OCI-LY7 (cell line): Measurements from ENCODE around the gene PRF1. TPM values are rescaled to one million over a fixed set of nuclear protein-coding genes. Genes with fewer than 3 reads are reported as not detected.

Experiments used
- BruUV-seq: library from RNA; stranded (reverse); fragments of 400-500 nt; replicated peaks from 2 replicates; lab custom pipeline; 2021; lab: Mats Ljungman, UMichigan
- CTCF ChIA-PET: fragments of 300-600 bp; sonication (Branson Sonifier 250); formaldehyde crosslinking; loops from one replicate; lab custom pipeline; 2022; ENCODE audit warnings: antibody characterized with exemption; ENCODE audit not compliant: unreplicated experiment; lab: Charles Lee
- POLR2A ChIA-PET: fragments of 300-600 bp; sonication (Branson Sonifier 250); formaldehyde crosslinking; loops from one replicate; lab custom pipeline; 2022; ENCODE audit warnings: antibody characterized with exemption; lab: Charles Lee
- DNase-seq: peaks from one replicate; pipeline ENCODE4 v3.0.0-alpha.2; 2015; ENCODE audit warnings: low spot score
- H2AFZ ChIP-seq: fragments of 200-600 bp; sonication (generic), shearing (Covaris generic); 2 replicates; pipeline ENCODE4 v1.6.1; 2014; ENCODE audit warnings: mild to moderate bottlenecking, antibody characterized with exemption, low read length, moderate library complexity
- H3K27ac ChIP-seq: fragments of 200-600 bp; sonication (generic); 2 replicates; pipeline ENCODE4 v1.5.1; 2014; ENCODE audit warnings: mixed run types, low read depth, mild to moderate bottlenecking, moderate library complexity, low read length, inconsistent platforms; ENCODE audit not compliant: poor library complexity, severe bottlenecking
- H3K36me3 ChIP-seq: fragments of 200-600 bp; sonication (generic); 2 replicates; pipeline ENCODE4 v1.6.1; 2014; ENCODE audit warnings: mild to moderate bottlenecking, antibody characterized with exemption, low read length, moderate library complexity, mixed read lengths; ENCODE audit not compliant: insufficient read depth
- H3K4me1 ChIP-seq: fragments of 200-600 bp; sonication (generic); 2 replicates; pipeline ENCODE4 v1.5.1; 2014; ENCODE audit warnings: mild to moderate bottlenecking, low read length; ENCODE audit not compliant: insufficient read depth, poor library complexity, severe bottlenecking
- H3K4me2 ChIP-seq: fragments of 200-600 bp; sonication (generic); 2 replicates; pipeline ENCODE4 v1.6.1; 2014; ENCODE audit warnings: mild to moderate bottlenecking, low read length
- H3K4me3 ChIP-seq: fragments of 200-600 bp; sonication (generic); 2 replicates; pipeline ENCODE4 v1.5.1; 2014; ENCODE audit warnings: mild to moderate bottlenecking, low read depth, low read length; ENCODE audit not compliant: poor library complexity, severe bottlenecking
- H3K79me2 ChIP-seq: fragments of 200-600 bp; sonication (generic); 2 replicates; pipeline ENCODE4 v1.6.1; 2016; ENCODE audit warnings: low read depth, mild to moderate bottlenecking, low read length, moderate library complexity, mixed read lengths; ENCODE audit not compliant: insufficient read depth
- H3K9me2 ChIP-seq: fragments of 200-600 bp; sonication (generic); 2 replicates; pipeline ENCODE4 v1.6.1; 2016; ENCODE audit warnings: mild to moderate bottlenecking, low read length, mixed read lengths; ENCODE audit not compliant: insufficient read depth
- H3K9me3 ChIP-seq: fragments of 200-600 bp; sonication (generic); 2 replicates; pipeline ENCODE4 v1.6.1; 2014; ENCODE audit warnings: mild to moderate bottlenecking, mixed run types, low read length, mixed read lengths
- H4K20me1 ChIP-seq: fragments of 200-600 bp; sonication (generic); 2 replicates; pipeline ENCODE4 v1.6.1; 2014; ENCODE audit warnings: mild to moderate bottlenecking, antibody characterized with exemption, low read length, moderate library complexity, mixed read lengths; ENCODE audit not compliant: insufficient read depth
- EZH2phosphoT487 ChIP-seq: fragments of 200-600 bp; sonication (generic); IDR thresholded peaks from 2 replicates; pipeline ENCODE4 v1.6.1; 2018; ENCODE audit warnings: low read depth, borderline replicate concordance, mild to moderate bottlenecking, mixed run types, antibody characterized with exemption, low read length, moderate library complexity, mixed read lengths
- intact Hi-C: fragments of 100-400 bp; cut with micrococcal nuclease; formaldehyde crosslinking; loops from one replicate; pipeline ENCODE4 v1.10.0; 2022; ENCODE audit not compliant: unreplicated experiment
- total RNA-seq, 2 experiments: library from RNA; depleted of rRNA in 1 of 2; stranded (reverse); fragments of >200 nt in 1 of 2; shearing (Covaris generic) in 1 of 2; gene quantifications; 2 replicates each; pipeline ENCODE4 v1.2.3, GENCODE V29; 2014 to 2022
- TF ChIP-seq, protein P1 (sequence below): fragments of 200-600 bp; sonication (generic); conservative IDR thresholded peaks from 2 replicates; pipeline ENCODE4 v1.5.1; 2014; ENCODE audit warnings: mild to moderate bottlenecking, antibody characterized with exemption, low read length, moderate library complexity, mixed read lengths

Gene PRF1
- total RNA-seq, 2 experiments from 2014 or later = 5.8 to 7.0 TPM

DNA sequence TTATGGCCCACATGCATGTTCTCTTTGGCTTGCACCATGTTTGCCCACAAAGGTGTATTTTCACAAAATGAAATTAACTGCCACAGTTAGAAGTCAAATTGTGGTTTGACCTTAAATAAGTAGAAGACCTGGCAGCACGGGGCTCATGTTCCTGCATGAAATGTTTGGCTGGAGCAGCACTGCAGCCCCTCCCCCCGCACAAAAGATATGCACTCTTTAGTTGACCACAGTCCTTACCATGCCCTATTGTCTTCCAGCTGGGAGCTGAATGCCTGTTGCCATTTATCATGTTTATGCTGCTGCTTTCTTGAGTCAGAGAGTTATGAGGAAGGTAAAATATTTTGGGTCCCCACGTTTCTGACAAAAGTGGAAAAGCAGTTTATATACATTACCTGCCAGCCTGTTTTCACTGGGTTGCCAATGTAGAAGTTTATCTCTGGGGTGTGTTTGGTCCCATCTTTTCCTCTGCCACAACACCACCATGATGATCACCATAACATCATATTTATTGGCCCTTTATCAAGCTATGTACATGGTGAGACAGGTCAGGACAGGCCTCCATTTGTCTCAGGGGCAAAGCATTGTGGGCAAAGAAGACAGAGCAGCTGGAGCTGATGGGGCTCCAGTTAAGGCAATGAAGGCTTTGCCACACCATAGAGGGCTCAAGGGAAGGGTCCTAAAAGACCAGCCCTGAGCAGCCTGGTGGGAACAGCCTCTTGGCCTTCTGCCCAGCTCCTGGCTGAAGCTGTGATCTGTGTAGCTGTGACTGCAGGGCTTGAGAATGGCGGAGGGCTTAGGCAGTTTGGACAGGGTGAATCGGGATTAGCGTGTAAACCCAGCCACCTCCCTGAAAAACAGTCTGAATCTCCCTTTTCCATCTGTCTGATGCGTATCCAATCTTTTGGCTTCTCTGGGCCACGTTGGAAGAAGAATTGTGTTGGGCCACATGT, 5.4 kb downstream of the PRF1 start:
- no peaks in the 10 kb centered on the region for H3K79me2 ChIP-seq
- DNase-seq = no peak
- H3K9me3 ChIP-seq = no peaks in the 10 kb centered on the region
- TF ChIP-seq, protein P1, sequence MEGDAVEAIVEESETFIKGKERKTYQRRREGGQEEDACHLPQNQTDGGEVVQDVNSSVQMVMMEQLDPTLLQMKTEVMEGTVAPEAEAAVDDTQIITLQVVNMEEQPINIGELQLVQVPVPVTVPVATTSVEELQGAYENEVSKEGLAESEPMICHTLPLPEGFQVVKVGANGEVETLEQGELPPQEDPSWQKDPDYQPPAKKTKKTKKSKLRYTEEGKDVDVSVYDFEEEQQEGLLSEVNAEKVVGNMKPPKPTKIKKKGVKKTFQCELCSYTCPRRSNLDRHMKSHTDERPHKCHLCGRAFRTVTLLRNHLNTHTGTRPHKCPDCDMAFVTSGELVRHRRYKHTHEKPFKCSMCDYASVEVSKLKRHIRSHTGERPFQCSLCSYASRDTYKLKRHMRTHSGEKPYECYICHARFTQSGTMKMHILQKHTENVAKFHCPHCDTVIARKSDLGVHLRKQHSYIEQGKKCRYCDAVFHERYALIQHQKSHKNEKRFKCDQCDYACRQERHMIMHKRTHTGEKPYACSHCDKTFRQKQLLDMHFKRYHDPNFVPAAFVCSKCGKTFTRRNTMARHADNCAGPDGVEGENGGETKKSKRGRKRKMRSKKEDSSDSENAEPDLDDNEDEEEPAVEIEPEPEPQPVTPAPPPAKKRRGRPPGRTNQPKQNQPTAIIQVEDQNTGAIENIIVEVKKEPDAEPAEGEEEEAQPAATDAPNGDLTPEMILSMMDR = no peak
- TF ChIP-seq EZH2phosphoT487 = no peak
- H3K27ac ChIP-seq = no peak overlapping the region
- H3K9me2 ChIP-seq = no peaks in the 10 kb centered on the region
- no peaks in the 10 kb centered on the region for H4K20me1 ChIP-seq
- no peak overlapping the region for H3K4me2 ChIP-seq
- CTCF ChIA-PET = no interaction called here
- no peaks in the 10 kb centered on the region for H3K36me3 ChIP-seq
- H2AFZ ChIP-seq = no peak overlapping the region
- intact Hi-C loops = no loop called here
- H3K4me3 ChIP-seq = no peak overlapping the region
- peaks cover 11% of the 10 kb centered on the region for H3K4me1 ChIP-seq
- BruUV-seq = no TSS peak
- POLR2A ChIA-PET = interaction anchor here (0.6 kb wide), 2 partner anchors 134 to 220 kb away, joined by 3 read pairs; no protein-coding TSS in a partner anchor

DNA sequence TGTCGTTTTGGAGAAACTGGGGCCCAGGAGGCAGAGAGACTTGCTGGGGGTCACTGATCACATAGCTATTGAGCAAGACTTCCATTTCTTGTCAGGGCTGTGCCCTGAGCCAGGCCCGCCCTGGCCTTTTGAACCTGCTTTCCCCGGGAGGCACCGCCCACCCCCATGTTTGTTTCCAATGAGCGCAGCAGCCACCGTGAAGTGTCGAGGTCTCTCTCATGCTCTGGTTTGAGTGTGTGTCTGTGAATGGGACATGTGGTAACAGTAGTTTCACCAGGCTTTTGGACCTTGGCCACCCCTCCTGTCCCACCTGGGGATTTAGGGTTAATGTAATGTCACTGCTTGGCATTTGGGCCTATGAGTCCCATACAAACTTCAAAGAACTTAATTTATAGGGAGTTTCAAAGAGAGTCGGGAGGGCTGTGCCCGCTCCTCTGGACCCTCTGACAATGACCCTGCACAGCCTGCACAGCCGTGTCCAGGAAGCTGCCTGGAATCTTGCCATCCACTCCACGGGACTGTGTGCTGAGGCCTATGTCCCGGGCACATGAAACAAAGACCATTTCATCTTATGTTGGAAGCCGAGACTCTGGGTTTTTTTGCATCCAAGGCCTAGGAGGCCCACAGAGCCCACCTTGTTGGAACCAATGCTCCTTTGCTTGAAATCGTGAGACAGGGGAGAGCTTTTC, 6.3 kb downstream of the PRF1 start:
- intact Hi-C loops = no loop called here
- ChIA-PET CTCF (no interaction called here), POLR2A (no interaction called here)
- no peak overlapping the region for H2AFZ ChIP-seq
- no peak for DNase-seq
- BruUV-seq = no TSS peak
- H3K4me1 ChIP-seq = peaks cover 9% of the 10 kb centered on the region
- no peaks in the 10 kb centered on the region for H3K9me3 ChIP-seq
- no peak overlapping the region for H3K4me3 ChIP-seq
- no peaks in the 10 kb centered on the region for H3K36me3 ChIP-seq
- H3K9me2 ChIP-seq = no peaks in the 10 kb centered on the region
- H3K27ac ChIP-seq = no peak overlapping the region
- no peaks in the 10 kb centered on the region for H3K79me2 ChIP-seq
- H3K4me2 ChIP-seq = no peak overlapping the region
- no peaks in the 10 kb centered on the region for H4K20me1 ChIP-seq
- TF ChIP-seq, protein P1 = no peak
- TF ChIP-seq EZH2phosphoT487 = no peak
